Measurements from ENCODE around the gene KCNA5.

The KCNA5 gene

GRCh38 chr12:5076761-5077160 lies 33.1 kb downstream of the KCNA5 start:
- DNase-seq (ENCODE audit: low read depth) = no peak
- no peak overlapping the region for H3K4me3 ChIP-seq (replicated peaks; ENCODE audit: low read depth, low read length)
- no peak for TF ChIP-seq CTCF (IDR thresholded peaks at IDR 0.05; ENCODE audit: low read length, missing control alignments)

DNA sequence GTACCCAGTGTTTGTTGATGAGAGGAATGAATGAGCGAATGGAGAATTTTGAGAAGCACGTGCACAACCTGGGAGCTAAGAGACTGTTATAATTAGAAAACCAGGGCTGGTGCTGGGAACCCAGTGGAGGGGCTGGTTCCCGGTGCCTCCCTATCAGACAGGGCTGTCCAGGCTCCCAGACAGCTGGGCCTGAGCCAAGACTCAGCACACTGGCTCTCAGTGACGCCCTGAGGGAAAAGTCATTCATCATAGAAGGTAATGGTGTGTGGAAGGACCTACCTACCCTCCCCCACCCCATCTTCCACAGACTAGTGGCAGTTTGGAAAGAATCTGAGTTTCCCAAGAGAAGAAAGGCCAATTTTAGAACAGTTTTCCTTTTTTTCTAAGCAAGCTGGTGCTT lies 34.7 kb downstream of the KCNA5 start:
- no peak for DNase-seq (ENCODE audit: low read depth)
- no peak overlapping the region for H3K4me3 ChIP-seq (replicated peaks; ENCODE audit: low read depth, low read length)
- TF ChIP-seq CTCF (IDR thresholded peaks at IDR 0.05; ENCODE audit: low read length, missing control alignments) = no peak

DNA sequence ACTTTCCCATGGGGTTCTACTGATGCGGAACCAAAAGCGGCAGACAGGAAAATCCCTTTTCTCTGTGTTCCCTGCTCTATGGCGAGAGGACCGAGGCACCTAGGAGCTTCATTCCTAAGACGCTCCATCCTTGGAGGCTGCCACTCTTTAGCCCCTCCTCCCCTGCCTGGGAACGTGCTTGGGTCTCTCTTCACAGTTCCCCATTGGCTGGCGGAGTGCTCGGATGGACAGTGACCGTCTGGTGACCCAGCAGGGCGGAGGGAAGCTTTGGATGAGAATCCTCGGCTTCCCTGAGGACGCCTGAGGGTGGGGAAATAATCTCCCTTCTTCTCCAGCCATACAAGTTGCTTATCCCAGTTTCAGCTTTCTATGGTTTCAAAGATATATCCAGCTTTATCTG lies 37.3 kb downstream of the KCNA5 start:
- H3K4me3 ChIP-seq (replicated peaks; ENCODE audit: low read depth, low read length) = no peak overlapping the region
- DNase-seq (ENCODE audit: low read depth) = no peak
- TF ChIP-seq CTCF (IDR thresholded peaks at IDR 0.05; ENCODE audit: low read length, missing control alignments) = no peak

GRCh38 chr12:5083955-5084849 lies 40.5 kb downstream of the KCNA5 start:
- peak; percentile 68 for DNase-seq (ENCODE audit: low read depth)
- H3K4me3 ChIP-seq (replicated peaks; ENCODE audit: low read depth, low read length) = no peak overlapping the region

GRCh38 chr12:5085896-5086295 lies 42.2 kb downstream of the KCNA5 start:
- peak; percentile 71 for DNase-seq (ENCODE audit: low read depth)
- H3K4me3 ChIP-seq (replicated peaks; ENCODE audit: low read depth, low read length) = no peak overlapping the region
- no peak for TF ChIP-seq CTCF (IDR thresholded peaks at IDR 0.05; ENCODE audit: low read length, missing control alignments)

More at GRCh38 chr12:5083955-5084849, 40.5 kb downstream of the KCNA5 start:
- peak; percentile 71 for TF ChIP-seq CTCF (IDR thresholded peaks at IDR 0.05; ENCODE audit: low read length, missing control alignments)

- no peak overlapping the region for H3K4me3 ChIP-seq (replicated peaks; ENCODE audit: low read depth, low read length)
- no peak for TF ChIP-seq CTCF (IDR thresholded peaks at IDR 0.05; ENCODE audit: low read length, missing control alignments)
- no peak for DNase-seq (ENCODE audit: low read depth)
Measured at GRCh38 chr12:5087831-5088554, 44.3 kb downstream of the KCNA5 start.

Measured in fibroblast of pulmonary artery (primary cell).